Measurements from ENCODE around the gene PNPLA7.
"Not testable (repeated sequence)": the region's sequence is repeated elsewhere in the genome, so short reads cannot be mapped to it uniquely, and the experiment has no call there.

Gene PNPLA7

GRCh38 chr9:137411645-137412380, 138.4 kb downstream of the PNPLA7 start:
- no peak for DNase-seq

- DNase-seq = no peak
Measured at GRCh38 chr9:137411260-137411644, 138.9 kb downstream of the PNPLA7 start.

GRCh38 chr9:137410891-137411249, 139.3 kb downstream of the PNPLA7 start:
- DNase-seq = no peak

- not testable (repeated sequence) for DNase-seq
Measured at GRCh38 chr9:137410236-137410890, 139.8 kb downstream of the PNPLA7 start.

Data from T-helper 9 cell (primary cell).